Left renal cortex interstitium (tissue), 4 donors: ENCODE results near the gene ETV7. TPM values are rescaled to one million over a fixed set of nuclear protein-coding genes. Genes with fewer than 3 reads are reported as not detected.
"Not testable (repeated sequence)": the region's sequence is repeated elsewhere in the genome, so short reads cannot be mapped to it uniquely, and the experiment has no call there.

ENCODE experiments used
- DNase-seq, 4 donors: peaks; one replicate each; pipeline ENCODE4 v3.0.0-alpha.2; 2013; ENCODE audit warnings: low read depth in 4 of 4, low spot score in 2 of 4, missing footprints in 1 of 4
- polyA plus RNA-seq, 4 donors: library from polyadenylated mRNA; unstranded; fragments of 120-200 nt; gene quantifications; one replicate each; pipeline ENCODE4 v1.2.1, GENCODE V29; 2013; ENCODE audit not compliant: insufficient read length in 4 of 4

ETV7 gene
- polyA plus RNA-seq = under 1 TPM in 3 of 4 donors, not detected in 1; 0.09 to 0.27 (median 0.17) TPM

DNA sequence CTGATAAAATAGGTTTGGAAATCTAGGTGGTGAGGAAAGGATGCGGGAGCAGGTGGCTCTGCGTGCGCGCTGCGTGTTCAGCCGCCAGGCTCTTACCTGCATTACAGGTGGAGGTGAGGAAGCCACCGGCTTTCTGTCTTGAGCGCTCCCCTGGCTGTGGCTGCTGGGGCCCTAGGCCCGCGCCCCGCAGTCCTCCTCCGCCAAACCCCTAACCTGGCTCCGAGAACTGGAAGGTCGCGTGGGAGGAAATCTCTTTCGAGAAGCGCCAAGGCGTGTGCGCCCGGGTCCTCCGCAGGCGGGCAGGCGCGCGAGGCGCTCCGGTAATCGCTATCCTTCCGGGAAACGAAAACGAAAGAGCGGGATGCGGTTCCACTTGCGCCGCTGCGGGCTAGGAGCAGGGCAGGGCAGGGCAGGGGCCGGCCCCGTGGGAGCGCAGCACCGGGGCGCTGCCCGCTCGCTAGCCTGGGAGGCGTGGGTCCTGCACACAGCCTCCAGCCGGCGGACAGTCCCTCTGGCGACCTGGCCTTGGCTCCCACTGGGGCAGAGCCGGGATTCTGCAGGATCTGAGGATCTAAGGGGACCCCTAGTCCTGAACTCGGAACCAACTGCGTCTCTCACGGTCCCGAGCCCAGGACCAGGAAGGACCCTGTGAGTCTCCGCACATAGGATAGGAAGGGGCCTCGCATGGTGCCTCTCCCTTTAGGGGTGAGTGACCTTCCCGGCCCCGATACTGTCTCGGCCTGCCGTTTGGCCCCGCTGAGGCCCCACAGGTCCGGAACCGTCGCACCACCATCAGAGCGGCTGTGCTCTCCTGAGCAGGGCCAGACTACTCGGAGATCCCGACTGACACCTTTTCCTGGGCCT is at the start of gene ETV7:
TSS of gene ETV7 (minus strand) at position 230 of the 864 bp plus-strand sequence. CDS start at position 102, 128 bp downstream.
- DNase-seq = peak in 1 of 4 donors; percentile 17

DNA sequence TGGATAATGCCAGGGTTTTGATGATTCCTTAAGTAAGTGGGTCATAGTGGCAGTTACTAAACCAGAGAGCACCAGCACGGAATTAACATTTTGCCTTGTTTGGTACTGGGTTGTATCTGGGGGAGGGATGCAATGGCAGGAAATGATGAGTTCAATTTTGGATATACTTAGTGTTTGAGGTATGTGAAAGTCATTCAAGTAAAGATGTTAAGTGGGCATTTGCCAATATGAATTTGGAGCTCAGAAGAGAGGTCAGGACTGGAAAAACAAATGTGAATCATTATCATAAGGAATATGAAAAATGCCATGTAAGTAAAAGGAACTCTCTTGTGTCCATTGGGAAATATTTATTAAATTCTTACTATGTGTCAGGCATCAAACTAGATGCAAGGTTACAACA is 49.0 kb upstream of the ETV7 start:
- no peak for DNase-seq

DNA sequence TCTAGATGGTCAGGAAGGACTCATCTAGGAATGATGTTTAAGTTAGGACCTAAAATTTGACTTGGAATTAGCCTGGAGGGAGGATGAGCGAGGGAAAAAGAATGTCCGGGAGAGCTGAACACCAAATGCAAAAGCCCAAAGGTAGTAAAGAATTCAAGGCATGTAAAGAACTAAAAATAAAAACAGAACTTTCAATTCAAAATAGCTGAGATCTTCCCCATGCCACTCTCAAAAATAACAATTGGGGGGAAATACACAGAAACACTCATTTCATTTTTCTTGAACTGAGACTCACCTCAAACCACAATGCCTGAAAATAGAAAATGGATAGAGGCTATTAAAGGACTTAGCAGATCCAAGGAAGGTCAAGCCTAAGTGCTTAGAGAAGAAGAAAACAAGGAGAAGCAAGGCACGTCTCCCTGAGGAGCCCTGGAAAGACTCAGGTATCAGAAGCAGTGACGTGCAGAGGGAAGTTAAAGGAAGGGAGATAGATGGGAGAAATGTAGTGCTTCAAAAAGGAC is 44.7 kb upstream of the ETV7 start:
- no peak for DNase-seq

DNA sequence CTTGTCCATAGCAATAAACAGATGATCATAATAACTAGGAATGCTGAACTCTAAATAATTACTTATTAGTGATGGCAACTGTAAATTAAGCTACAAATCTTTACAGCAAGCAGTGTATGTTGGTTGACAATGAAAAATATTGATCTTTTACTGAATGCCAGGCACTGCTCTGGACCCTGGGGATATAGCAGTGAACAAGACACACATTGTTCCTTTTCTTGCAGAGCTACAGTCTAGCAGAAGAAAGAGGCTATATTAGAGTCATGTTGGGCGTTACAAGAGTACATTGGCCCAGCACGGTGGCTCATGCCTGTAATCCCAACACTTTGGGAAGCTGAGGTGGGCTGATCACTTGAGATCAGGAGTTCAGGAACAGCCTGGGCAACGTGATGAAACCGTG is 43.7 kb upstream of the ETV7 start:
- DNase-seq = no peak

DNA sequence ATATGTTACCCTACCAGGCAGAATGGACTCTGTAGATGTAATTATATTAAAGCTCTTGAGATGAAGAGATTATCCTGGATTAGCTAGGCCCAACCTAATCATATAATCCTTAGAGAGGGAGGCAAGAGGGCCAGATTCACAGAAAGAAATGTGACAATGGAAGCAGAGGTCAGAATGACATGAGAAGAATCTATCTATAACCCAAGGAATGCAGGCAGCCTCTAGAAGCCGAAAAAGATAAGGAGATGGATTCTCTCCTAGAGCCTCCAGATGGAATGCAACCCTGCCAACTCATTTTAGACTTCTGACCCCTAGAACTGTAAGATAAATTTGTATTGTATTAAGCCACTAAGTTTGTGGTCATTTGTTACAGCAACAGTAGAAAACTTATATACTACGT is 42.9 kb upstream of the ETV7 start:
- no peak for DNase-seq

DNA sequence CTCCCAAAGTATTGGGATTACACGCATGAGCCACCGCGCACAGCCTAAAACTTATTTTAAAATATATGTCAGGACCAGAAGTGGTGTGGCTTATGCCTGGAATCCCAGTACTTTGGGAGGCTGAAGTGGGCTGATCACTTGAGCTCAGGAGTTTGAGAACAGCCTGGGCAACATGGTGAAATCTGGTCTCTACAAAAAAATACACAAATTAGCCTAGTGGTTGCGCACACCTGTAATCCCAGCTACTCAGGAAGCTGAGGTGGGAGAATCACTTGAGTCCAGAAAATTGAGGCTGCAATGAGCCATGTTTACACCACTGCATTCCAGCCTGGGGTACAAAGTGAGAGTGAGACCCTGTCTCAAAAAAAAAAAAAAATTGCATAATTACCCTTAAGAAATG is 41.4 kb upstream of the ETV7 start:
- no peak for DNase-seq

DNA sequence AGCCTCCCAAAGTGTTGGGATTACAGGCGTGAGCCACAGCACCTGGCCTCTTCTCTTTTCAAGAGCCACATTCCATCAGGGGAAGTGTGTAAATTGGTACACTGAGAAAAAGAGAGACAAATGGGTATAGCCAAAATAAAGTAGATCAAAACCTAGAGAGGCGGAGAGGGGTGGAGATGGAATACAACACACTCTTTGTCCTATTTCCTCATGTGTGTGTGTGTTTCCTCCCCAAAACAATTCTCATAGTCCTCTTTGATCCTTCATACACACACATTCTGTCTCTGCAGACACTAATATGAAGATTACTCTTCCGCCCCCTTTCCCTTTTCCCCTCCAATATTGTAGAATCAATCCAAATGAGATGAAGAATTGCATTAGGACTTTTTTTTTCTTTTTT is 39.2 kb upstream of the ETV7 start:
- DNase-seq = no peak

DNA sequence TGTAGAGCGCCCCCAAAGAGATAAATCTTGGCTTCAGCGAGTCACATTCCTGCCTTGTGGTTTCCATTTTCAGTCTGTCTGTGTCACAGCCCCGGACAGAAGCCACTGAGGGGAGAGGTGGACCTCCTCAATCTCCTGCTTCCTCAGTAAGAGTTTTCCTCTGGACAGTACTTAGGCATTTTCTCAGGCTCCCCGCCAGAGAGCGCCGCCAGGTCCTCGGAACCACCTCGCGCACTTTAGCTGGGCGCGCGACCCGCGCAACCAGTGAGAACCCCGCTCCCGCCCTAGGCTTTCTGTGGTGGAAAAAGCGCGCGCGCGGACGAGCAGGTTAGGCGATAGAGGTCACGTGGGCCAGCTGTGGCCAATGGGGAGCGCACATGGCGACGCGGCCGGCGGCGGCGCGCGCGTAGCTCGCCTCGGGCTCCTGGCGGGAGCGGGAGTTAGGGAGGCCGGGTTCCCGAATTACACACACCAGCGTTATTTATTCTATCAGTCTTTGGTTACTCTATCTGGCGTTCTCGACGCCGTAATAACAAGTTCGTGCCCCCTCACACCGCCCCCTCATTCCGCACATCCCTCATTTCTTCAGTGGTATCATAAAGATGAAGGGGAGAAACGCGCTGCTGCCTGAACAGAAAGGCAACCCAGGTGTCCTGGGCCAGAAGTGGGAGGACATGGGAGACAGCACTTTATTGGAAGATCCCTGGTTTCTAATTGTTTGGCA is 35.8 kb upstream of the ETV7 start:
- DNase-seq = peak; percentile 77 to 98 (median 95)

DNA sequence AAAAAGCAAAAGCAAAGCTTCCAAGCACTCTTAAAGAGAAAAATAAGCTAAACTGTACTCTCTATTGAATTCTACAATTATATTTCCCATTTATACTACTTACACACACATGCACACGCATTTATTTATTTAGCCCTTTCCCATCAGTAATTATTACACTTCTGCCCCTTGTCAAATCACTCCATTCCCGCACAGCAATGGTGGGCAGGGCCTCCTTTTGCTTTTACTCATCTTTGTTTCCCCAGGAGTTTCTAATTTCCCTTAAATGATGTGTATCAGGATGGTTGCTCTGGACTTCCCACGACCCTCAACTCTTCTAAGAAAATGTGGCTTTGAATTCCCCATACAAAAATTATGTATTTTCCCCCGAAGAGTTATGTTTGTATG is 35.2 kb upstream of the ETV7 start:
- no peak for DNase-seq

DNA sequence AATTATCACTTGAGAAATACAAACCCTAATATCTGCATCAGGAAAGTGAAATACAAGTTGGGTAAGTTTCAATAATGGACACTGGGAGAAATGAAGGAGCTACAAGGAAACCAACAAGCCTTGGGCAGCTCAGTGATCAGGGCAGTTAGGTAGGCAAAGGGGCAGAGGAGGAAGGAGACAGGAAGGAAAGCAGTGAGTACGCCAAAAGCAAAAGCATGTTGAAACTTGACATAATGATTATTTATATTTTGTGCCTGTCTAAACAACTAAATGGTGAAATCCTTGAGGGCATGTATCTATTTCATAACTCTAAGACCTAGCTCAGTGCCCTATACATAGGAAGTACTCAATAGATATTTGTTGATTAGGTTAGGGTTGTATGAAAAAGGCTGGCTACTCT is 31.8 kb upstream of the ETV7 start:
- no peak for DNase-seq

DNA sequence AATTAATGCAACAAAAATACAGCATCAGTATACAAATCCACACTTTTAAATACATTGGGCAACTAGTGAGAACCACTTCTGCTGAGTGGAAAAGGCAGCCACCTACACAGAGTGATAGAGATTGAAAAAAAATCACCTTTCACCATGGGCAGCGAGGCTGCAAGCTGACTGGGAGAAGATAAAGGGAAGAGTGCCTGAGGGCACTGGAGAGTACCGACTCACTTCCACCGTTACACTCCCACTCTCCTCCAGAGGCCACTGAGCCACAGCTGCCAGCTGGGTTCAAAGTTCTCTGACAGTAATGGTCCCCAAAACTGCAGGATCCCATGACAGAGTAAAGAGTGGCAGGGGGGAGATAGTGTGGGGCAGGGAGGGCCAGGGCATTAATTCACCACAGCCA is 31.1 kb upstream of the ETV7 start:
- no peak for DNase-seq

DNA sequence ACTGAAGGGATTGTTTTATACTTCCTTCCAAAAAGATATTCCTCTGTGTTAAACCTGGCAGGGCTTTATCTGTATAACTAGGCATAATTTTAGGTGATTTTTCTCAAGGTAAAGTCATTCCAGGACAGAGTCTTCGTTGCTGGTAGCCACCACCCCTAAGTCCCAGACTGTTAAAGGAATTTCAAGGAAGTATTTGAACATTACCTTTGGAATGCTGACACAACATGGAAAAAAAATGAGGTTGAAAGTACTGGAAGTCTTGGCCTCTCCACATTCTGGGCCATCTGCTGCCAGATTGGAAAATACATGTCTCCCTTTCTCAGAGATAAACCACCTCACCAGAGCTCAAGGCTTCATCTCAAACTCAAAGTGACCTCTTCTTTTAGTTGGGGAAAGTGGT is 27.0 kb upstream of the ETV7 start:
- DNase-seq = no peak

DNA sequence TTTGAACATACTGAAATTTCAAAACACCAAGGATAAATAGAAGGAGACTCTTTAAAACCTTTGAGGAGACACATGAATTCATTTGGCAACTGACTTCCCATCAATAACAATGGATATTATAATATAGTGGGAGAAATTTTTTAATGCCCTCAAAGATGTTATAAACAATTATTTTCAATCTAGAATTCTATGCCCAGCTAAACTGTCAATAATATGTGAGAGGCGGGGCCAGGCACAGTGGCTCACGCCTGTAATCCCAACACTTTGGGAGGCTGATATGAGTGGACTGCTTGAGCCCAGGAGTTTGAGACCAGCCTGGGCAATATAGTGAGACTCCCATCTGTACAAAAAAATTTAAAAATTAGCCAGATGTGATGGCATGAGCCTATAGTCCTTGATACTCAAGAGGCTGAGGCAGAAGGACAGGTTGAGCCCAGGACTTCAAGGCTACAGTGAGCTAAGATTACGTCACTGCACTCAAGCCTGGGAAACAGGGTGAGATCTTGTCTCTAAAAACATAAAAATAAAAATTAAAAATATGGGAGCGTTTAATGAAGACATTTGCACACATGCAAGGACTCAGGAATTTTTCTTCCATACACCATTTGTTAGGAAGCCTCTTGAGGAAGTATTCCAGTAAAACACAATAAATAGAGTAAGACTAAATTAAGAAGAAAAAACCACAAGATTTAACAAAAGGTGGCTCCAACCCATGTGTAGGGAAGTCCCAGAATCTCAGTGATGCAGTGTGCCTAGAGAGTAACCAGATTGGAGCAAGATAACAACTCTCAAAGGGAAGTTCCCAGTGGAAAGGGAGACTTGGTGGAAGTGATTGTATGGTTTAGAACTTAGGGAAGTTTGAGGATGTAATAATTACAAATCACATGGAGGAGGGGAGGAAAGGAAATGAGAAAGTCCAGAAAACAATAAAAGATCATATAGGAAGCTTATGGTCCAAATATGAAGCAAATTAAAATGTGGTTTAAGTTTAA is 26.3 kb upstream of the ETV7 start:
- no peak for DNase-seq

DNA sequence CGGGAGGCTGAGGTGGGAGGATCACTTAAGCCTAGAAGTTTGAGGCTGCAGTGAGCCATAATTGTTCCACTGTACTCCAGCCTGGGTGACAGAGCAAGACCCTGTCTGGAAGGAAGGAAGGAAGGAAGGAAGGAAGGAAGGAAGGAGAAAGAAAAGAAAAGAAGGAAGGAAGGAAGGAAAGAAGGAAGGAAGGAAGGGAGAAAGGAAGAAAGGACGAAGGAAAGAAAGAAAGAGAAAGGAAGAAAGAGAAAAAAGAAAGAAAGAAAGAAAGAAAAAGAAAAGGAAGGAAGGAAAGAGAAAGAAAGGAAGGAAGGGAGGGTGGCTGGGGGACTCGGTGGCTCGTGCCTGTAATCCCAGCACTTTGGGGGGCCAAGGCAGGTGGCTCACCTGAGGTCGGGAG is 22.2 kb upstream of the ETV7 start:
- DNase-seq = not testable (repeated sequence)

DNA sequence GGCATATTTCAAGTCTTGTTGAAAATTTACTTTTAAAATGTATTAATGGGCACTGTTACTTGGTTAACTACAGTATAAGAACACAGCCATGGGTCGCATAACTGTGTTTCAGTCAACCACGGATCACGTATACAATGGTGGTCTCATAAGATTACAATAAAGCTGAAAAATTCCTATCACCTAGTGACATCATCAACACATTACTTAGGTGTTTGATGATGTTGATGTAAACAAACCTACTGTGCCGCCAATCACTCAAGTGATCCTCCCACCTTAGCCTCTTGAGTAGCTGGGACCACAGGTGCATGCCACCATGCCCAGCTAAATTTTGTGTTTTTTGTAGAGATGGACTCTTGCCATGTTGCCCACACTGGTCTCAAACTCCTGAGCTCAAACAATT is 16.7 kb upstream of the ETV7 start:
- no peak for DNase-seq

DNA sequence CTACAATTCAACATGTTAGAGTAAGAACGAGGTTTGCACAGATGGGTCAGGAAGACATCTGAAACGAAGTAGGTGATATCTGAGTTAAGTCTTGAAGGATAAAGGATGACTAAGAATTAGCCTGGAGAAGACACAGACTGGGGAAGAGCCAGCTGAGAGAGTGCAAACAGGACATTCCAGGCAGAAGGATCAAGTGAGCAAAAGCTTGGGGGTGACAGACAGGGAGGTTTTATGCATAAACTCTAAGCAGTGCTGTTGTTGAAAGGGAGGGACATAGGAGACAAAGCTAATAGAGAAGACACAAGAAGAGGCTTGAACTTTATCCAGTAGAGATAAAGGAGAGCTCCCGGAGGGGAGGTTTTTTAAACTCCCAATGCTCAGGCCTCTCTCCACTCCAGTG is 15.0 kb upstream of the ETV7 start:
- DNase-seq = no peak

DNA sequence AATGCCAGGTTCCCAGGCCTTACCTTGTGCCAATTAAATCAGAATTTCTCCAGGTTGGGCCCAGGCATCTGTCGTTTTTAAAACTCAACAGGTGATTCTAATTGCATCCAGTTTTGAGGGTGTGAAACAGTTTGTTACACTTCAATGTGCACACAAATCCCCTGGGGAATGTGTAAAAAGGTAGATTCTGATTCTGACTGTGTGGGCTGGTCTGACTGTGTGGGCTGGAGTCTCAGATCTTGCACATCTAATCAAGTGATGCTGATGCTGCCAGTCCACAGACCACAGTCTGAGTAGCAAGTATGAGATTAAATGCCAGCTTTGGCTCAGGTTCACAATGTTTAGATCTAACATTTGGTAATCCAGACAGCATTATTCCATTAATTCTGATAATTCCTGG is 12.5 kb upstream of the ETV7 start:
- no peak for DNase-seq

DNA sequence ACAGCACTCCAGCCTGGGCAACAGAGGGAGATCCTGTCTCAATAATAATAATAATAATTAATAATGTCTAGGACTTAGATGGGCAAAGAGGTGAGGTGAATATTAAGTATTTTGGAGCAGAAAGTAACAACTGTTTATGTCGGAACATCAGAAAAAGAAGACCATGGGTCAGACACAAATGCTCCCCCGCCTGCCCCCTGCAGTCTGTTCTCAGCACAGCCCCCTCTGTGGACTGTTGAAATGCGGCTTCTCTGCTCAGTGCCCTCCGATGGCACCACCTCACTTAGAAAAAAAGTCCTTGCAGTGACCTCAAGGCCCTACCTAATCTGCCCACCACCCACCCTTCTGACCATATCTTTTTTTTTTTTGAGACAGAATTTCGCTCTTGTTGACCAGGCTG is 5.2 kb upstream of the ETV7 start:
- no peak for DNase-seq

DNA sequence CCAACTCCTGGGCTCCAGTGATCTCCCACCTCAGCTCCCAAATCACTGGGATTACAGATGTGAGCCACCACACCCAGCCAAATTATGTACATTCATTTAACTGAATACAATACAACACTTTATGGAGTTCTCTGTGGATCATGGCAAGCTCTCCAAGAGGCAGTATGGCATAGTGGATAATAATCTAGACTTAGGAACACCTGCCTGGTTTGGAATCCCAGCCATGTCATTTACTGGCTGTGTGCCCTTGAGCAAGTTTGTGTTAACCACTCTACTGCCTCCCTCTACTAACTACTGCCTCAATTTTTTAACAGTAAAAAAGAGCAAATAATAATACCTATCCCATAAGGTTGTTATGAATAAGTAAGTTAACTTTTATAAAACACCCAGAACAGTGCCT is 1.9 kb upstream of the ETV7 start:
- DNase-seq = no peak
